ENCODE results near the gene ISM2. TPM values are rescaled to one million over a fixed set of nuclear protein-coding genes. Genes with fewer than 3 reads are reported as not detected.

The ISM2 gene
- total RNA-seq, 1 donor from 2014 or later: 0.39 TPM

DNA sequence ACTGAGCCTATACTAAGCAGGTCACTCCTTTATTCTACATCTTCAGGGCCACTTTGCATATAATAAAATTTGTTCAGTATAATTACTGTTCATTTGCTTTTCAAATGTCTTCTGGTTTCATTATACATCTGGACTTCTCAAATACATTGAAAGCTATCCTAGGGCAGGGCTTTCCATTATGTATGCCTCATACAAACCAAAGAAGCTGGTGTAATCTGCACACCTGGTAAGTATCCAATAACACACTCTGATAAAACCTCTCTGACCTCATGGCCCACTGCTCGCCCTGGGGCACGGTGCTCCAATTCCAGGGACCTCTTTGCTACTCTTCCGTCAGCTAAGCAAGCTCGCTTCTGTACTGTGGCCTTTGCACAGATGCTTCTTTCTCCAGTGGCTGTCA lies 21.9 kb upstream of the ISM2 start:
- H3K27me3 ChIP-seq (ENCODE audit: insufficient read depth, low read length): no peaks in the 10 kb centered on the region
- H2AFZ ChIP-seq (ENCODE audit: low read depth, low read length): no peak overlapping the region
- H3K9me3 Mint-ChIP-seq (ENCODE audit: unreplicated experiment): no peaks in the 10 kb centered on the region
- H3K4me1 Mint-ChIP-seq (ENCODE audit: low read depth, unreplicated experiment): no peaks in the 10 kb centered on the region
- H3K4me3 ChIP-seq (ENCODE audit: insufficient read depth, low read depth, low read length): no peak overlapping the region
- H3K36me3 ChIP-seq (ENCODE audit: insufficient read depth, low read length): peaks cover 36% of the 10 kb centered on the region
- FAIRE-seq (no peak), DNase-seq (ENCODE audit: low read depth) (no peak)
- TF ChIP-seq CTCF (IDR thresholded peaks at IDR 0.05; ENCODE audit: insufficient read depth, low read depth, low read length): no peak
- no peak for TF ChIP-seq EZH2 (IDR thresholded peaks at IDR 0.05; ENCODE audit: insufficient read depth, low read length)
- H3K4me3 Mint-ChIP-seq (ENCODE audit: unreplicated experiment): no peak overlapping the region
- no peaks in the 10 kb centered on the region for H3K4me1 ChIP-seq (ENCODE audit: insufficient read depth, low read length)
- peaks cover 20% of the 10 kb centered on the region for H3K36me3 Mint-ChIP-seq (ENCODE audit: low read depth, unreplicated experiment)
- no peaks in the 10 kb centered on the region for H3K9me3 ChIP-seq (ENCODE audit: insufficient read depth, low read depth, low read length)
- peaks cover 3% of the 10 kb centered on the region for H3K79me2 ChIP-seq (ENCODE audit: insufficient read depth, low read length)
- peaks cover 8% of the 10 kb centered on the region for H4K20me1 ChIP-seq (ENCODE audit: insufficient read depth, low read length)
- no peak overlapping the region for H3K27ac Mint-ChIP-seq (ENCODE audit: unreplicated experiment)
- H3K27me3 Mint-ChIP-seq (ENCODE audit: low read depth, unreplicated experiment): no peaks in the 10 kb centered on the region
- no peak overlapping the region for H3K9ac ChIP-seq (ENCODE audit: low read length)
- H3K4me2 ChIP-seq (ENCODE audit: low read length): no peak overlapping the region
- no peak overlapping the region for H3K27ac ChIP-seq (ENCODE audit: low read depth, low read length)

- Histone ChIP-seq H3K9me3 (ENCODE audit: insufficient read depth, low read depth, low read length) (no peaks in the 10 kb centered on the region), H3K9ac (ENCODE audit: low read length) (no peak overlapping the region), H2AFZ (ENCODE audit: low read depth, low read length) (no peak overlapping the region), H3K4me2 (ENCODE audit: low read length) (no peak overlapping the region), H3K36me3 (ENCODE audit: insufficient read depth, low read length) (peaks cover 46% of the 10 kb centered on the region), H3K4me3 (ENCODE audit: insufficient read depth, low read depth, low read length) (no peak overlapping the region), H3K27me3 (ENCODE audit: insufficient read depth, low read length) (no peaks in the 10 kb centered on the region), H3K27ac (ENCODE audit: low read depth, low read length) (no peak overlapping the region), H4K20me1 (ENCODE audit: insufficient read depth, low read length) (no peaks in the 10 kb centered on the region), H3K4me1 (ENCODE audit: insufficient read depth, low read length) (no peaks in the 10 kb centered on the region), H3K79me2 (ENCODE audit: insufficient read depth, low read length) (no peaks in the 10 kb centered on the region)
- no peaks in the 10 kb centered on the region for H3K4me1 Mint-ChIP-seq (ENCODE audit: low read depth, unreplicated experiment)
- H3K9me3 Mint-ChIP-seq (ENCODE audit: unreplicated experiment): no peaks in the 10 kb centered on the region
- no peak overlapping the region for H3K4me3 Mint-ChIP-seq (ENCODE audit: unreplicated experiment)
- H3K36me3 Mint-ChIP-seq (ENCODE audit: low read depth, unreplicated experiment): peaks cover 25% of the 10 kb centered on the region
- peak; percentile 64 for FAIRE-seq
- H3K27me3 Mint-ChIP-seq (ENCODE audit: low read depth, unreplicated experiment): peaks cover 2% of the 10 kb centered on the region
- peak; percentile 37 for DNase-seq (ENCODE audit: low read depth)
- H3K27ac Mint-ChIP-seq (ENCODE audit: unreplicated experiment): no peak overlapping the region
- TF ChIP-seq CTCF (IDR thresholded peaks at IDR 0.05; ENCODE audit: insufficient read depth, low read depth, low read length) (no peak), EZH2 (IDR thresholded peaks at IDR 0.05; ENCODE audit: insufficient read depth, low read length) (no peak)
These were observed 17.5 kb upstream of the ISM2 start for GRCh38 chr14:77516126-77516525.

DNA sequence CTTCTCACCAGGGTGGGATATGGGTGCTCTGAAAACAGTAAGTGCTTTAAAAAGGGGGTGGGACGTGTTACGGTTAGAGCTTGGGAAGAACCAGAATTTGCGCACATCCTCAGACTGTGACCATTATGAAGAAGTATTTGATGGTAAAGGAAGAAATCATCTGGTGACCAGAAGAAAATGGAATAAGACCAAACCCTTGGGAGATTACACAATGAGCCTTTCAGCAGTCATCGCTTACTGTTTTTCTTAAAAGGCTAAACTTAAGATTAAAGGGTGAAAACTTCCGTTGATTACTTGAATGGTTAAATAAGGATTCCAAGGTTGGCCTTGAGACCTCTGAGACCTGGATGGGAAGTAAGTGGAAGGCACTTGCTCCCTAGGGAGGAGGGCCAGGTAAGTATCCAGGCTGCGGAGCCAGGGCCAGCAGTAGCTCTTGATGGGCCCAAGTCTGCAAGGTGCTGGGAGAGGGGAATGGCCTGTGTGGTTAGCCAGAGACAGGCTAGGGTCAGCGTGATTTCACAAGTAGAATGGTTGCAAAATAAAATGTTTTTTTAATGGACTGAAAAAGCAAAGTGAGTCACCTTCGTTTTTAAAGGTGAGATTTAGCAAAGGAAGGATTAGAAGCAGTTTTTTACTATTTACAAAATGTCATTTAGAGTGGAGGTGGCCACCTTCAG lies 13.0 kb upstream of the ISM2 start:
- no peak for FAIRE-seq
- Mint-ChIP-seq H3K4me1 (ENCODE audit: low read depth, unreplicated experiment) (peaks cover 11% of the 10 kb centered on the region), H3K27me3 (ENCODE audit: low read depth, unreplicated experiment) (peaks cover 2% of the 10 kb centered on the region), H3K27ac (ENCODE audit: unreplicated experiment) (no peak overlapping the region), H3K9me3 (ENCODE audit: unreplicated experiment) (no peaks in the 10 kb centered on the region), H3K36me3 (ENCODE audit: low read depth, unreplicated experiment) (peaks cover 24% of the 10 kb centered on the region), H3K4me3 (ENCODE audit: unreplicated experiment) (no peak overlapping the region)
- no peak overlapping the region for H3K4me2 ChIP-seq (ENCODE audit: low read length)
- H3K4me3 ChIP-seq (ENCODE audit: insufficient read depth, low read depth, low read length): no peak overlapping the region
- peaks cover 30% of the 10 kb centered on the region for H3K36me3 ChIP-seq (ENCODE audit: insufficient read depth, low read length)
- H2AFZ ChIP-seq (ENCODE audit: low read depth, low read length): no peak overlapping the region
- no peaks in the 10 kb centered on the region for H3K4me1 ChIP-seq (ENCODE audit: insufficient read depth, low read length)
- H3K27me3 ChIP-seq (ENCODE audit: insufficient read depth, low read length): no peaks in the 10 kb centered on the region
- H4K20me1 ChIP-seq (ENCODE audit: insufficient read depth, low read length): peaks cover 10% of the 10 kb centered on the region
- no peaks in the 10 kb centered on the region for H3K9me3 ChIP-seq (ENCODE audit: insufficient read depth, low read depth, low read length)
- H3K27ac ChIP-seq (ENCODE audit: low read depth, low read length): no peak overlapping the region
- no peak for DNase-seq (ENCODE audit: low read depth)
- H3K9ac ChIP-seq (ENCODE audit: low read length): no peak overlapping the region
- H3K79me2 ChIP-seq (ENCODE audit: insufficient read depth, low read length): no peaks in the 10 kb centered on the region
- TF ChIP-seq CTCF (IDR thresholded peaks at IDR 0.05; ENCODE audit: insufficient read depth, low read depth, low read length) (no peak), EZH2 (IDR thresholded peaks at IDR 0.05; ENCODE audit: insufficient read depth, low read length) (no peak)

Data from astrocyte (in vitro differentiated cells and primary cell).